Progenitor cell of endocrine pancreas (in vitro differentiated cells): ENCODE measurements around the gene F9. TPM values are rescaled to one million over a fixed set of nuclear protein-coding genes. Genes with fewer than 3 reads are reported as not detected.

Experiments
- DNase-seq: peaks from one replicate; pipeline ENCODE4 v3.0.0; 2021; ENCODE audit warnings: low spot score; ENCODE audit not compliant: unreplicated experiment
- H3K27ac Mint-ChIP-seq: 2 replicates; pipeline ENCODE4 v1.8.0; 2021; ENCODE audit warnings: mild to moderate bottlenecking, moderate library complexity, mixed read lengths
- H3K27me3 Mint-ChIP-seq: 2 replicates; pipeline ENCODE4 v1.8.0; 2021; ENCODE audit warnings: mixed read lengths
- H3K36me3 Mint-ChIP-seq: 2 replicates; pipeline ENCODE4 v1.8.0; 2022; ENCODE audit warnings: mixed read lengths; ENCODE audit not compliant: insufficient read depth
- H3K4me1 Mint-ChIP-seq: 2 replicates; pipeline ENCODE4 v1.8.0; 2021; ENCODE audit warnings: low read depth, mixed read lengths
- H3K4me3 Mint-ChIP-seq: 2 replicates; pipeline ENCODE4 v1.8.0; 2021; ENCODE audit warnings: low read depth, mild to moderate bottlenecking, moderate library complexity, mixed read lengths
- H3K9me3 Mint-ChIP-seq: 2 replicates; pipeline ENCODE4 v1.8.0; 2021; ENCODE audit warnings: low read depth, mixed read lengths
- total RNA-seq: library from RNA; stranded (reverse); gene quantifications from 2 replicates; pipeline ENCODE4 v1.2.1, GENCODE V29; 2021
- TF ChIP-seq, protein P1 (sequence below): fragments of 200-600 bp; sonication (generic); IDR thresholded peaks from one replicate; pipeline ENCODE4 v1.5.0; 2021; ENCODE audit warnings: antibody characterized with exemption, mild to moderate bottlenecking; ENCODE audit not compliant: unreplicated experiment

The F9 gene
- total RNA-seq, 1 donor from 2014 or later = not detected

DNA sequence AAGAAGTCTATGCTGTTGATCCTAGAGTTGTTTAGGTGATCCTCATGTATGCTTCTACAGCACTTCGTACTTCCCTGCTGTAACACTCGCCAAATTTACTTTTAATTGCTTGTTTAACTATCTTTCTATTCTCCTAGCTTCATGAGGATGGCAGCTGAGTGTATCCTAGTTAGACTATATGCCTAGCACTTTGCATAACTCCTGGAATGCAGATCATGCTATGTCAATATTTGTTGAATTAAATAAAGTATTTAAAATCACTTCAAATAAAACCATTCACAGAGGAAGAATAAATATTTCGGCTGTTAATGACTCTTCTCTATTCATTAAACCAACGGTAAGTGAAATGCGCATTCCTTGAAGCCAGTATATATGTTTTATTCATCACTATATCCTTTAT, 55.1 kb downstream of the F9 start:
- no peaks in the 10 kb centered on the region for H3K9me3 Mint-ChIP-seq
- no peaks in the 10 kb centered on the region for H3K36me3 Mint-ChIP-seq
- H3K27ac Mint-ChIP-seq = no peak overlapping the region
- TF ChIP-seq, protein P1, sequence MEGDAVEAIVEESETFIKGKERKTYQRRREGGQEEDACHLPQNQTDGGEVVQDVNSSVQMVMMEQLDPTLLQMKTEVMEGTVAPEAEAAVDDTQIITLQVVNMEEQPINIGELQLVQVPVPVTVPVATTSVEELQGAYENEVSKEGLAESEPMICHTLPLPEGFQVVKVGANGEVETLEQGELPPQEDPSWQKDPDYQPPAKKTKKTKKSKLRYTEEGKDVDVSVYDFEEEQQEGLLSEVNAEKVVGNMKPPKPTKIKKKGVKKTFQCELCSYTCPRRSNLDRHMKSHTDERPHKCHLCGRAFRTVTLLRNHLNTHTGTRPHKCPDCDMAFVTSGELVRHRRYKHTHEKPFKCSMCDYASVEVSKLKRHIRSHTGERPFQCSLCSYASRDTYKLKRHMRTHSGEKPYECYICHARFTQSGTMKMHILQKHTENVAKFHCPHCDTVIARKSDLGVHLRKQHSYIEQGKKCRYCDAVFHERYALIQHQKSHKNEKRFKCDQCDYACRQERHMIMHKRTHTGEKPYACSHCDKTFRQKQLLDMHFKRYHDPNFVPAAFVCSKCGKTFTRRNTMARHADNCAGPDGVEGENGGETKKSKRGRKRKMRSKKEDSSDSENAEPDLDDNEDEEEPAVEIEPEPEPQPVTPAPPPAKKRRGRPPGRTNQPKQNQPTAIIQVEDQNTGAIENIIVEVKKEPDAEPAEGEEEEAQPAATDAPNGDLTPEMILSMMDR = no peak
- DNase-seq = no peak
- H3K27me3 Mint-ChIP-seq = no peaks in the 10 kb centered on the region
- peaks cover 5% of the 10 kb centered on the region for H3K4me1 Mint-ChIP-seq
- H3K4me3 Mint-ChIP-seq = no peak overlapping the region

DNA sequence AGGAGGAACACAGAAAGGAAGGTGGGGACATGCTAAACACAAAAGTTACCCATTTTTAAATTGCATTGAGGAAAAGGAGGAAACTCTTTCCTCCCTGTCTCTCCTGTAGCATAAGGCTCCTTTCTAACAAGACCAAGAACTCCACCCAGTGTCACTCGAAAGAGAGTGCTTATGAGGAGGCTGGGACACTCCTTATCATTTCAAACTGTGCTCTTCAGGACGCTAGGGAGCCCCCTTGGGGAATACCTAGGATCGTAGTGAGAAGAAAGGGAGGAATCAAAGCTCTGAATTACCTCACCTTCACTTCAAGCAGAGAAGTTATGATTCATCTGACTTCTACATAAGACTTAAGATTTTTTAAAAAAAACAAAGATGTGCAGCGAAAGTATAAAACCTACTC, 65.5 kb downstream of the F9 start:
- TF ChIP-seq, protein P1 = no peak
- H3K4me1 Mint-ChIP-seq = no peaks in the 10 kb centered on the region
- no peak for DNase-seq
- no peaks in the 10 kb centered on the region for H3K36me3 Mint-ChIP-seq
- H3K4me3 Mint-ChIP-seq = no peak overlapping the region
- H3K27me3 Mint-ChIP-seq = no peaks in the 10 kb centered on the region
- no peak overlapping the region for H3K27ac Mint-ChIP-seq
- no peaks in the 10 kb centered on the region for H3K9me3 Mint-ChIP-seq

DNA sequence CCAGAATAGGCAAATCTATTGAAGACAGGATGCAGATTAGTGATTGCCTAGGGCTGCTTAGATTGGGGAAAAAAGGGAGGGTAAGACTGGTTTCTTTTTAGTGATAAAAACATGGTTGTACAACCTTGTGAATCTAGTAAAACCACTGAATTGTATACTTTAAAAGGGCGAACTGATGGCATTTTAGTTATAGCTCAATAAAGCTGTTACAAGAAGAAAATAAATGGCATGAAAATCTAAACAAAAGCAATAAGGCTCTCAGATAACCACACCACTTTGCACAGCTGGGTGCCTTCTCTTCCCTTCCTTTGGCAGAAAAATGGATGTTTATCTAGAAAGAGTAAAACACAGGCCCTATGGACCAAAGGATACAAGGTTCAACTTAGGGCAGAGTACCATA, 69.6 kb downstream of the F9 start:
- H3K27me3 Mint-ChIP-seq = no peaks in the 10 kb centered on the region
- no peaks in the 10 kb centered on the region for H3K4me1 Mint-ChIP-seq
- TF ChIP-seq, protein P1 = no peak
- no peak overlapping the region for H3K27ac Mint-ChIP-seq
- H3K9me3 Mint-ChIP-seq = no peaks in the 10 kb centered on the region
- no peak overlapping the region for H3K4me3 Mint-ChIP-seq
- H3K36me3 Mint-ChIP-seq = no peaks in the 10 kb centered on the region
- no peak for DNase-seq

Other genes with a start within 250 kb of the F9 start
- gene MCF2, start 177.4 kb downstream of the F9 start, total RNA-seq = 0.31 TPM in 1 of 2 replicates, not detected in the other